HAP-1 (cell line): Measurements from ENCODE around the gene PRPH.
"Not testable (repeated sequence)": the region's sequence is repeated elsewhere in the genome, so short reads cannot be mapped to it uniquely, and the experiment has no call there.

Experiments used
- DNase-seq, 2 experiments: peaks; one replicate each; pipeline ENCODE4 v3.0.0-alpha.2; 2016 to 2020; ENCODE audit warnings: low spot score in 2 of 2
- H3K27me3 ChIP-seq: fragments of 250-450 bp; sonication (Bioruptor Pico); 2 replicates; pipeline ENCODE4 v1.5.1; 2020; ENCODE audit warnings: low read depth, mild to moderate bottlenecking, moderate library complexity
- H3K36me3 ChIP-seq: fragments of 250-450 bp; sonication (Bioruptor Pico); replicated peaks from 2 replicates; pipeline ENCODE4 v1.5.1; 2020; ENCODE audit warnings: mild to moderate bottlenecking
- H3K4me1 ChIP-seq: fragments of 250-450 bp; sonication (Bioruptor Pico); 2 replicates; pipeline ENCODE4 v1.5.1; 2020; ENCODE audit warnings: mild to moderate bottlenecking
- H3K4me3 ChIP-seq: fragments of 250-450 bp; sonication (Bioruptor Pico); 2 replicates; pipeline ENCODE4 v1.5.1; 2020; ENCODE audit warnings: mild to moderate bottlenecking, moderate library complexity
- H3K9me3 ChIP-seq: fragments of 250-450 bp; sonication (Bioruptor Pico); 2 replicates; pipeline ENCODE4 v1.5.1; 2020; ENCODE audit warnings: mild to moderate bottlenecking, moderate library complexity
- in situ Hi-C: fragments of 300-500 bp; cut with MboI; formaldehyde crosslinking; loops from 3 replicates; pipeline ENCODE4 v1.14.3; 2020; ENCODE audit warnings: low sequenced_read_pairs, inconsistent platforms, mixed read lengths

Gene PRPH

GRCh38 chr12:49297695-49298060 lies 2.7 kb downstream of the PRPH start:
- H3K27me3 ChIP-seq = no peaks in the 10 kb centered on the region
- no peaks in the 10 kb centered on the region for H3K36me3 ChIP-seq
- DNase-seq = no peak
- H3K4me3 ChIP-seq = peak overlapping the region; percentile 40
- in situ Hi-C loops = no loop called here
- H3K4me1 ChIP-seq = peaks cover 17% of the 10 kb centered on the region
- no peaks in the 10 kb centered on the region; the same call in 1 of the 2 replicates for H3K9me3 ChIP-seq

DNA sequence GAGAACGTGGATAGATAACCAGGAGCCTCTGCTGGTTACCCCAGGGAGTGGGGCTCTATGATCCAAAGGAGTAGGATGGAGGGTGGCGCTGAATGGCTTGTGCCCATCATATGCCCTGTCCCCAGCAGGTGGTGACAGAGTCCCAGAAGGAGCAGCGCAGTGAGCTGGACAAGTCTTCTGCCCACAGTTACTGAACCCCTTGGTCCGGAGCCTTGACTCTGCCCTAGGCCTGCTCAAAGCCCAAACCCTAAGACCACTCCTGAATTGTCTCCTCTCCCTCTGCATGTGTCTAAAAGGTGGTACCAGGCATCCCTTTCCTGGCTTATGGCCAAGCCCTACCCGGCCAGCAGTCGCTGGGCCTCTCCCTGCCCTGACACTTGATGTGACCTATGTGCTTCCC lies 3.2 kb downstream of the PRPH start:
- Histone ChIP-seq H3K27me3 (no peaks in the 10 kb centered on the region), H3K4me1 (peaks cover 17% of the 10 kb centered on the region), H3K4me3 (no peak overlapping the region), H3K9me3 (no peaks in the 10 kb centered on the region; the same call in 1 of the 2 replicates), H3K36me3 (no peaks in the 10 kb centered on the region)
- DNase-seq = peak in 1 of 2 experiments; percentile 11
- in situ Hi-C loops = no loop called here

GRCh38 chr12:49301760-49302159 lies 6.8 kb downstream of the PRPH start:
- Histone ChIP-seq H3K36me3 (no peaks in the 10 kb centered on the region), H3K9me3 (no peaks in the 10 kb centered on the region), H3K27me3 (no peaks in the 10 kb centered on the region), H3K4me3 (no peak overlapping the region), H3K4me1 (peaks cover 9% of the 10 kb centered on the region)
- no peak for DNase-seq
- in situ Hi-C loops = no loop called here

DNA sequence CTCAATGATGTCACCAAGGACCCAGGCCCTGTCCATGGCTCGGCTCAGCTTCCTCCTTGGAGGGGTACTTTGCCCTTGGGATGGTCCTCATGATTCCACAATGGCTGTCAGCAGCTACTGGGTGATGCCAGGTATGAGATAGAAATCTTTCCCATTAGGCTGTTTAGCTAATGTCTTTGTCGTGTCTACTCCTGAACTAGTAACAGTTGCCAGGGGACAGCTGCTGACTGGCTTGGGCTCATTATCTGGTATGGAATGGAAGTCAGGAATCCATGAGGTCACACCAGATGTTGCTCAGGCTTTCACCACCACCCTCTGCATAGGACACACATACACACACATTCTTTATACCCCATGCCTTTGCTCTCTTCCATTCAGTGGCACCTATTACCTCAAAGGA lies 9.2 kb downstream of the PRPH start:
- DNase-seq = no peak
- Histone ChIP-seq H3K27me3 (no peaks in the 10 kb centered on the region), H3K4me1 (no peaks in the 10 kb centered on the region), H3K36me3 (no peaks in the 10 kb centered on the region), H3K9me3 (no peaks in the 10 kb centered on the region), H3K4me3 (no peak overlapping the region)
- in situ Hi-C loops = no loop called here

DNA sequence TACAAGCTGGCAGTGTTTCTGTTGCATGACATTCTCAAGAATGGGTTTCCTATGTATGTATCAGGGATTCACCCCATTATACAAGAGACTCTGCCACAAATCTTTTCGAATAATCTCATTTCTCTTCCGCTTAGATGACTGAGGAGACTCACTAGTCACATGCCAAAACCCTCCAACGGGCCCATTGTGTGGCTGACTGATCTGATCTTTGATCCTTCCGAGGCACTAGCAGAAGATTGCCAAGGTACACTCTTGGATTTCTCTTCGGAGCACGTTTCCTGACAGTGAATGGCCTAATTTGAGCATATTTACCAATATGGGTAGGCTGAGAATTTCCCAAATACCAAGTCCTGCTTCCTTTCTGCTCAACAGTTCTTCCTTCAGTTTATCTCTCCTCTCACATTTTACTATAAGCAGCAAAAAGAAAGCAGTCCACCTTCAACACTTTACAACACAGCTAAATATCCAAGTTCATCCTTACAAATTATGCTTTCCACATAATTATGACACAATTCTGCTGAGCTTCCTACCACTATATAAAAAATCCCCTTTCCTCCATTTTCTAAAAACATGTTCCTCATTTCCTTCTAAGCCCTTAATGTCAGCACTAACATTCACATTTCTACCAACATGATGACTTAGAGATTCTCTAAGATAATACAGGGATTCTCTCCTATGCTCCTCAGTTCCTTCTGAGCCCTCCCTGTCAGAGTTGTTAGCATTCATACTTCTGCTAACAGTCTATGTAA lies 11.0 kb downstream of the PRPH start:
- no peaks in the 10 kb centered on the region for H3K9me3 ChIP-seq
- no peaks in the 10 kb centered on the region for H3K27me3 ChIP-seq
- H3K4me1 ChIP-seq = no peaks in the 10 kb centered on the region
- H3K4me3 ChIP-seq = no peak overlapping the region
- no peaks in the 10 kb centered on the region for H3K36me3 ChIP-seq
- DNase-seq = no peak
- in situ Hi-C loops = no loop called here

GRCh38 chr12:49309386-49309785 lies 14.4 kb downstream of the PRPH start:
- no peak overlapping the region for H3K4me3 ChIP-seq
- H3K27me3 ChIP-seq = no peaks in the 10 kb centered on the region
- H3K36me3 ChIP-seq = no peaks in the 10 kb centered on the region
- in situ Hi-C loops = no loop called here
- H3K4me1 ChIP-seq = no peaks in the 10 kb centered on the region
- no peaks in the 10 kb centered on the region for H3K9me3 ChIP-seq
- no peak for DNase-seq

DNA sequence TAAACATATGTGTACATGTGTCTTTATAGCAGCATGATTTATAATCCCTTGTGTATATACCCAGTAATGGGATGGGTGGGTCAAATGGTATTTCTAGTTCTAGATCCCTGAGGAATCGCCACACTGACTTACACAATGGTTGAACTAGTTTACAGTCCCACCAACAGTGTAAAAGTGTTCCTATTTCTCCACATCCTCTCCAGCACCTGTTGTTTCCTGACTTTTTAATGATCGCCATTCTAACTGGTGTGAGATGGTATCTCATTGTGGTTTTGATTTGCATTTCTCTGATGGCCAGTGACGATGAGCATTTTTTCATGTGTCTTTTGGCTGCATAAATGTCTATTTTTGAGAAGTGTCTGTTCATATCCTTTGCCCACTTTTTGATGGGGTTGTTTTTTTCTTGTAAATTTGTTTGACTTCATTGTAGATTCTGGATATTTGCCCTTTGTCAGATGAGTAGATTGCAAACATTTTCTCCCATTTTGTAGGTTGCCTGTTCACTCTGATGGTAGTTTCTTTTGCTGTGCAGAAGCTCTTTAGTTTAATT lies 15.6 kb downstream of the PRPH start:
- H3K27me3 ChIP-seq, H3K4me3 ChIP-seq, H3K4me1 ChIP-seq, H3K9me3 ChIP-seq, DNase-seq, H3K36me3 ChIP-seq, in situ Hi-C loops: not testable (repeated sequence)

GRCh38 chr12:49314811-49315210 lies 19.9 kb downstream of the PRPH start:
- in situ Hi-C loops = no loop called here
- DNase-seq = no peak
- Histone ChIP-seq H3K27me3 (no peaks in the 10 kb centered on the region), H3K9me3 (no peaks in the 10 kb centered on the region), H3K4me1 (no peaks in the 10 kb centered on the region), H3K4me3 (no peak overlapping the region), H3K36me3 (no peaks in the 10 kb centered on the region)

DNA sequence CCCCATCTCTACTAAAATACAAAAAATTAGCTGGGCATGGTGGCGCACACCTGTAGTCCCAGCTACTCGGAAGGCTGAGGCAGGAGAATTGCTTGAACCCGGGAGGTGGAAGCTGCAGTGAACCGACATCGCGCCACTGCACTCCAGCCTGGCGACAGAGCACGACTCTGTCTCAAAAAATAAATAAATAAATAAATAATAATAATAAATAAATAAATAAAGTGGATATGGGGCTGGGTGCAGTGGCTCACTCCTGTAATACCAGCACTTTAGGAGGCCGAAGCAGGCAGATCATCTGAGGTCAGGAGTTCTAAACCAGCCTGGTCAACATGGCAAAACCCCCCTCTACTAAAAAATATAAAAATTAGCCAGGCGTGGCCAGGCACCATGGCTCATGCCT lies 22.2 kb downstream of the PRPH start:
- H3K36me3 ChIP-seq, H3K27me3 ChIP-seq: not testable (repeated sequence)

DNA sequence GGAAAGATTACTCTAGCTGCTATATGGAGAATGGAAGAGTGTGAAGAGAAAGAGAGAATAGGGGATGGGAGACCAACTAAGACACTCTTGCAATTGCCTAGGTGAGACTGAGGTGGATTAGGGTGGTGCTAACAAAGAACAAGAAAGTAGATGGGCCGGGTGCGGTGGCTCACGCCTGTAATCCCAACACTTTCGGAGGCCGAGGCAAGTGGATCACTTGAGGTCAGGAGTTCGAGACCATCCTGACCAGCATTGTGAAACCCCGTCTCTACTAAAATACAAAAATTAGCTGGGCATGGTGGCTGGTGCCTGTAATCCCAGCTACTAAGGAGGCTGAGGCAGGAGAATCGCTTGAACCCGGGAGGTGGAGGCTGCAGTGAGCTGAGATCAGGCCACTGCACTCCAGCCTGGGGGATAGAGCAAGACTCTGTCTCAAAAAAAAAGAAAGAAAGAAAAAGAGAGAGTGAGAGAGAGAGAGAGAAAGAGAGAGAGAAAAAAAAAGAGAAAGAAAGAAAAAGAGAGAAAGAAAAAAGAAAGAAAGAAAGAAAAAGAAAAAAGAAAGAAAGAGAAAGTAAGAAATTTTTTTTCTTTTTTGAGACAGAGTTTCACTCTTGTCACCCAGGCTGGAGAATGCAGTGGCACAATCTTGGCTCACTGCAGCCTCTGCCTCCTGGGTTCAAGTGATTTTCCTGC lies 25.6 kb downstream of the PRPH start:
- H3K4me1 ChIP-seq, H3K27me3 ChIP-seq, H3K4me3 ChIP-seq, H3K36me3 ChIP-seq, in situ Hi-C loops, H3K9me3 ChIP-seq, DNase-seq: not testable (repeated sequence)

More for the DNA sequence above, 22.2 kb downstream of the PRPH start:
- H3K4me3 ChIP-seq, H3K9me3 ChIP-seq, DNase-seq, in situ Hi-C loops, H3K4me1 ChIP-seq: not testable (repeated sequence)

DNA sequence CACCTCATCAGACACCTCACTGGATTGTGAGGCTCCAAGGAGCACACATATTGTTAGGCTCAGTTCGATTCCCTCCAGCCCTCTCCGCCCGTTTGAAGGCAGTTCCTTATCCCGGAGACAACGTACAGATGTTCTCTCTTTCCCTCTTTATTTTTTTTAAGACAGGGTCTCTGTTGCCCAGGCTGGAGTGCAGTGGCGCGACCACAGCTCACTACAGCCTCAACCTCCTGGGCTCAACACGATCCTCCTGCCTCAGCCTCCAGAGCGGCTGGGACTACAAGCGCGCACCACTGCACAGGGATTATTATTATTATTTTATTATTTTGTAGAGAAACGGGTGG lies 27.4 kb downstream of the PRPH start:
- no peak for DNase-seq
- Histone ChIP-seq H3K4me1 (peaks cover 6% of the 10 kb centered on the region), H3K4me3 (peak overlapping the region; percentile 76), H3K27me3 (no peaks in the 10 kb centered on the region), H3K36me3 (peaks cover 27% of the 10 kb centered on the region), H3K9me3 (no peaks in the 10 kb centered on the region)
- in situ Hi-C loops = no loop called here

GRCh38 chr12:49322708-49323523 lies 28.0 kb downstream of the PRPH start, which contains the start of gene TROAP:
Gene TROAP, plus strand, starts transcription at chr12:49323255. Its CDS starts 354 bp downstream, at chr12:49323609.
- in situ Hi-C loops = no loop called here
- Histone ChIP-seq H3K4me3 (peak within 1 kb of the TSS; percentile 76), H3K4me1 (peaks cover 6% of the 10 kb centered on the region), H3K36me3 (peaks cover 32% of the 10 kb centered on the region), H3K27me3 (no peaks in the 10 kb centered on the region), H3K9me3 (no peaks in the 10 kb centered on the region)
- peak; percentile 98 to 99 for DNase-seq

- Histone ChIP-seq H3K27me3 (no peaks in the 10 kb centered on the region), H3K4me1 (peaks cover 6% of the 10 kb centered on the region), H3K9me3 (no peaks in the 10 kb centered on the region), H3K4me3 (peak overlapping the region; percentile 76), H3K36me3 (peaks cover 37% of the 10 kb centered on the region)
- in situ Hi-C loops = no loop called here
- no peak for DNase-seq
Observed at GRCh38 chr12:49323524-49324097, 28.7 kb downstream of the PRPH start.
